GM19463 (cell line): Measurements from ENCODE around the gene DDA1.
A peak's percentile ranks its signal among the peaks of the same experiment; 100 is the strongest.
"Not testable (repeated sequence)": the region's sequence is repeated elsewhere in the genome, so short reads cannot be mapped to it uniquely, and the experiment has no call there.

Experiments
- ATAC-seq: cut with Tn5 transposase; IDR thresholded peaks from one replicate; pipeline ENCODE4 v1.9.1; 2021; ENCODE audit warnings: mild to moderate bottlenecking, moderate library complexity; ENCODE audit not compliant: unreplicated experiment

The DDA1 gene

DNA sequence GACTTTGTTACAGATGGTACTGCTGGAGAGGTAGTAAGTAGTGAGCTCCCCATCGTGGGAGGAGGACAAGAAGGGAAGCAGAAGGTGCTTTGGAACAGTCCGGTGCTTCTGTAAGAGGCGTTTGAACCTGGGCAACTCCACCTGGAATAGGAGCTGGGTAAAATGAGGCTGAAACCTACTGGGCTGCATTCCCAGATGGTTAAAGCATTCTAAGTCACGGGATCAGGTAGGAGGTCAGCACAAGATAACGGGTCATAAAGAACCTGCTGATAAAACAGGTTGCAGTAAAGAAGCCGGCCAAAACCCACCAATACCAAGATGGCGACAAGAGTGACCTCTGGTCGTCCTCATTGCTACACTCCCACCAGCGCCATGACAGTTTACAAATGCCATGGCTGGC is 22.6 kb upstream of the DDA1 start:
- no peak for ATAC-seq

DNA sequence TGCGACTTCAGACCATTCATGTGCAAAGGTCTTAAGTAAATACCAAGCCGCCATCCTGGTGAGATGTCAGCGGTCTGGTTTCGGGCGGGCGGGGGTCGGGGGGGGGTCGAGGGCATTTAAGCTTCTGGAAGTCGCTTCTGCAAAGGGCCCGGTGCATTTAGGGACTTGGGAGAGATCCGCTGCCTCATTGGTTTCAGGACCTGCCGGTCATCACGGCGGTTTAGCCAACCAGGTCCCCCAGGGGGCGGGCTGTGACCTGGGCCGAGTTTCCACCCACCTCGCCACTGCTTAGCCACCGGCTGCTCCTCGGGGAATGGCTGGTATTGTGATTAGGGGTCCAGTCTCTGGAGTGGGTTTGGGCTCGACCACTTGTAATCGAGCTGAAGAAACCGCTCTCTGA is 19.9 kb upstream of the DDA1 start:
- ATAC-seq, result no peak

DNA sequence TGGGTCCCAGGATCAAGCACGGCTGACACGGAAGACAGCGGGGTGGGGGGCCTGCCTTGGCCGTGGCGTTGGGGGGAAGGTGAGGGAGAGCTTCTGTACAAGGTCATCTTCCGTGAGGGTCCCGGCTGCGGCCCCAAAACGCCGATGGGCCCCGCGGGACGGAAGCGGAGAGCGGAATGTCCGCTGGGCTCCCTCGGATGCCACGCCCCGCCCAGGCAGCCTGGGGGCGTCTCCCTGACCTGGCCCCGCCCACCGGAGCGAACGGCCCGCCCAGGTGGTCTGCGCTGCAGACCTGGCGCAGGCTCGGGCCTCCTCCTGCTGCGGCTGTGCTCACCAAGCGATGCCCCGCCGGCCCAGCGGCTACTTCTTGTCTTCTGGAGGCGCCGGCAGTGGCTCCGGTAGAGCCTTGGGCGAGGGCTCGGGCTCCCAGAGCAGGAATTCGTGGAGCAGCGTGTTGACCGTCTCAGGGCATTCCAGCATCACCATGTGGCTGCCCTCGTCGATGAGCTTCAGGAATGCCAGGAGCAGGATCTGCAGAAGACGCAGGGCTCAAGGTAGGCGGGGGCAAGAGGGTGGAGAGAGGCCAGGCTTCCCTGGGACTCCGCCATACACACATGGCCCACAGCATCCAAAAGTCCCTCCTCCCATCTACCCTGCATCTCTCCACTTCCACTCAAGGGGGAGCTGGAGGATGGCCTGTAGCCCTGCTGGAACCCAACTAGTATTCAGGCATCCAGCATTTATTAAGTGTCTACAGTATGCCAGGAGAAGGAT is 16.9 kb upstream of the DDA1 start:
- peak; percentile 84 for ATAC-seq

DNA sequence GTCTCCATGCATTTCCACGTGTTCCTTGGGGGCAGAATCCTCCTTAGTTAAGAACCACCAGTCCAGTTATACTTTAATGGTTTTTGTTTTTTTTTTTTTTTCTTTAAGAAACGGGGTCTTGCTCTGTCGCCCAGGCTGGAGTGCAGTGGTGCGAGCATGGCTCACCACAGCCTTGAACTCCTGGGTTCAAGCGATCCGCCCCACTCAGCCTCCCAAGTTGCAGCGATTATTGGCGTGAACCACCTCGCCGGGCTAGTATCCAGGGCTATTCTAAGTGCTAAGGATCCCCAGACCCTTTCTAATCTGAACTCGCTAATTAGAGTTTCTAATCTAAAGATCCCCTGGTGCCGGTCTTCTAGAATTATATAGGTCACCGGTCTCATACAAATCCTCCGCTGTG is 15.8 kb upstream of the DDA1 start:
- no peak for ATAC-seq

DNA sequence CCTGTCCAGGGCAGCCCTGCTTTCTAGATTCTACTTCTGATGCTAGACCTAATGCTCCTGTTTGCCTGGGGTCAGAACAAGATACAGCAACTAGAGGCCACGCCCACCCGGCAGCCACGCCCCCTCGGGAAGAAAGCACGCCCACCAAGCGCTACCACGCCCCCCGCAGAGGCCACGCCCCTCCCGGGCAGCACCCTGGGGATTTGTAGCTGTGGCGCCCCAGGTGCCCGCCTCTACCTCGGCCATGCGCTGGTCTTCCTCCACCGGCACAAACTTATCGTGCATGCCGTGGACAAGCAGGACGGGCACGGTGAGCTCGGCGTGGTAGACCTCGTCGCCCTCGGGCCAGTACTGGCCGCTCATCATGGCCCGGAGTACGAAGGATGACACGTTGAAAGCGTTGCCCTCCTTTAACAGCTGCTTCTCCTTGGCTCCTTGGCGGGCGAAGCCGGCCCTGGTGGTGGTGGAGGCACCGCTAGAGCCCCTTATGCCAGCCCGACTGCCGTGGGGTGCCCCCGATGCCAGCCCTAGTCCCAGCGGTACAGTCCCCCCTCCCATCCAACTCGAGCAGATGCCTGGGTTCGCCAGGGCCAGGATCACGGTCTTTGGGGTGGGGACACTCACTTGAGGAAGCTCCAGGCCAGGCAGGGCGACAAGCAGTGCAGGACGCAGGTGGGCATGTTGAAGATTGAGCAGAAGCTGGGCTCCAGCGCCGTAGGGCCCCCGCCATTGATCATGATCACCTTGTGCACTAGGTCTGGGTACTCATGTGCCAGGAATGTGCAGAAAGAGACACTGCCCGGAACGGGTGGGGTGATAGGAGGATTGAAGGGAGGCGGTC is 15.1 kb upstream of the DDA1 start:
- no peak for ATAC-seq

DNA sequence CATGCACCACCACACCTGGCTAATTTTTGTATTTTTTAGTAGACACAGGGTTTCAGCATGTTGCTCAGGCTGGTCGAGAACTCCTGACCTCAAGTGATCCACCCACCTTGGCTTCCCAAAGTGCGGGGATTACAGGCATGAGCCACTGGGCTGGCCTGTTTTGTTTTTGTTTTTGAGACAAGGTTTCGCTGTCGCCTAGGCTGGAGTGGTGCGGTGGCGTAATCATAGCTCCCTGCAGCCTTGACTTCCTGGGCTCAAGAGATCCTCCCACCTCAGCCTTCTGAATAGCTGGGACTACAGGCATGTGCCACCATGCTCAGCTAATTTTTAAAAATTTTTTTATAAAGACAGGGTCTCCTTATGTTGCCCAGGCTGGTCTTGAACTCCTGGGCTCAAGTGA is 13.8 kb upstream of the DDA1 start:
- ATAC-seq, result not testable (repeated sequence)

DNA sequence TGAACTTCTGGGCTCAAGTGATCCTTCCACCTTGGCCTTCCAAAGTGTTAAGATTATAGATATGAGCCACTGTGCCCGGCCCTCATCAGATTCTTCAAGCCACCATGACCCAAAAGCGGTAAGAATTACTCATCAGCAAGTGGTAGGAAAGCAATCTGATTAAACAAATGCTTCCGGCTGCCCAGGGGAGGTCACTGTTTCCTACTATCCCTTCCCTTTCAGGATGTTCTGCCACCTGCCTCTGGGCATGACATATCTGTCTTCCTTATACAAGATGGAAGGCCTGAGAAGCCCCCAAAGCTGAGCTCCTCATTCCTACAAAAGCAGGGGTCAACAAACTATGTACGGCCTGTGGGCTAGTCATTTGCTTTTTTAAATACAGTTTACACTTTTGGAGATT is 13.1 kb upstream of the DDA1 start:
- no peak for ATAC-seq

DNA sequence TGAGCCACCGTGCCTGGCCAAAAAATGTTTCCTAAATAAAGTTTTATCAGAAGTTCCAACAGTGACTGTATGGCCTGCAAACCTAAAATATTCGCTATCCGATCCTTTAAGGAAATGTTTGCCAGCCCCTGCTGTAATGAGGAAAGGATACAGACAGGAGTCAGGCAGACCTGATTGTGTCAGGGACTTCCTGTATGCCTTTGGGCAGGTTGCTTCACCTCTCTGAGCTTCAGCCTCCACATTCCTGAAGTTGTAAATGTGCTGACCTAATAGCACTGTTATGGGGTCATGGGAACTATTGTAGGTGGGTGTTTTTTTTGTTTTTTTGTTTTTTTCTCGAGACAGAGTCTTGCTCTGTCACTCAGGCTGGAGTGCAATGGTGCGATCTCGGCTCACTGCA is 12.4 kb upstream of the DDA1 start:
- ATAC-seq, result no peak

DNA sequence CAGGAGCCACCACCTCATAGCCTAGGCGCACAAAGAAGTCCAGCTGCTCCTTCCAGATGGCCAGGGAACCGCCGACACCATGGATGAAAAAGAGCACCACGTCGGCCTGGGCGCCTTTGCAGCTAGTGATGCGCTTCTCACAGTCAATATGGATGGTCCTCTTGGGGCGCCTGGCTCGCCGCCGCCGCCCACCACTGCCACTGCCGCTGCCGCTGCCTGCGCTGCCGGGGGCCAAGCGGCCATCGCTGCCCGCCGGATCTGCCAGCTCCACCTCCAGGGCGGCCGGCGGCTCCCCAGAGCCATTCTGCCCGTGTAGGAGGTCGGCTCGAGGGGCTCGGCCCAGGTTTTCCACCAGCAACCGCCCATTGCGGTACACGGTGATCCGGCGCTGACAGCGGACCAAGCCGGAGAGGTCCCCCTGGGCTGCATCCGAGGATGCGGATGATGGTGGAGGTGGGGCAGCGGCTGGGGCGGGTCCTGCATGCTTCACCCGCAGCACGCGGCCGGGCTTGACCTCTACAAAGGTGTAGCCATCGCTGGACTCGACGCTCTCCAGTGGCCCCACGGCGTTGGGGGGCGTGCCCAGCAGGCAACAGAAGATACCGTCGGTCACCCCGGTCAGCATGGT is 8.3 kb upstream of the DDA1 start:
- no peak for ATAC-seq

DNA sequence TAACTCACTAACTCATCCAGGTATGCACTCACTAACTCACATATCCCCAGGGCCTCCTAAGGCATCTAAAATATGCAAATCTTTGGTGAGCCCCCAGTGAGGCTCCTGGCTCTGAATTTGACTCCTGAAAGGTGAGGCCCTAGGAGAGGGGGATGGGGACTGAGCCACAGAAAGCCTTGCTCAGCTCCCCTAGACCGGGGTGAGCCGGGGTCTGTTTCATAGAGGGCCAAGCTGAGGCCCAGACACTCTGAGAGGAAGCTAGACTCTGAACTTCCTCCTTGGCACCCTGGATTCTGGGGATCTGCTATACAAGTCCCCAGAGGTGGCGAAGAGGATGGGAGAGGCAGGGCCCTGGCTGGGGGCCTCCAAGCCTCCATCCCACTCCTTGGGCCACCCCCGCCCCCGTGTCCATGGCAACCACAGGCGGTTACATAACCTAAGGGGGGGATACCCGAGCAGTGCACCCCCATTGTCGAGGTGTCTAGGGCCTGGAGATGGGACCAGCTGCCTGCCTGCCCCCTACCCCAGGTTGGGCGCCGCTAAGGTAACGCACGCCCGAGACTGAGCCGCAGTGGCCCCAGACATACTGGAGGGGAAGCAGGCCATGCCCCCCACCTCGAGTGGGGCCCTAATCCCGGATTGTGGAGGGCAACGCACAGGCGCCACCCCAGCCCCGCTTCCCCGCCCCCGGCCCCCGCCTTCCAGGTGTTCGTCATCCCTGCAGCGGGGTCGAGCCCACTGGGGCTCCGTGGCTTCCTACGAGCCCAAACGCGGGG is 6.8 kb upstream of the DDA1 start:
- no peak for ATAC-seq

DNA sequence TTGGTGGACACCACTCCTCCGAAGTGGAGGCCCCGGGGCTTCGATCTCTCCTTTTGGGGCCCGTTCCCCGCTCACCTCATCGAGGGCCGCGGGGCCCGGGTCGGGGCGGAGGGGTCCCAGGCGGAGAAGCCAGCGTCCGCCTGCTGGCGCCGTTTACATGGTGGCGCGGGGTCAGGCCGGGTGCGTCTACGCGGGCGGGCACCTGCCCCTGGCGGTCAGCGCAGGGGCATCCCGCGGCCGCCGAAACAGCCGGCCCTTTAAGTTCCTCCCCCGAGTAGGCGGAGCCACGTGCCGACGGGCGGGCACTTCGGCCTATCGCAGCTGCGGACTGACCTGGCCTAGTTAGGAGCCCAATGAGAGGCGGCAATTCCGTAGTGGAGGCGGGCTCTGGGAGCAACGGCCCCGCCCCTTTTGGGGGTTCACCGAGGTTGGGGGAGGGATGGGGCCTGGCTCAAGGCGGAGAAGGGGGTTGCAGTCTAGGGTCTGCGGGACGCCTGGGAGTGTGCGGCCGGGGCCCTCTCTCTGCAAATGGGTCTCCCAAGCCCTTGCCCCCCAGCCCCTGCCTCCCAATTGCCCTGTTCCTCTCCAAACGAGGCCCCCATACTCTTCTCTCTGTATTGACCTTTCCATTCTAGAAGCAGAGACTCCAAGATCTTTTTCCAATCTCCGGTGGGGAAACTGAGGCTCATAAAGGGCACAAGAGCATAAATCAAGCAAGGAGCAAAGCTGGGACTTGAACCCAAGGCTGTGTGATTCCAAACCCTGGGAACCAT is 6.0 kb upstream of the DDA1 start, which contains the start of gene ABHD8:
ABHD8 (minus strand) TSS at position 259 of the 773 bp plus-strand sequence. CDS start 1,809 bp downstream, outside the sequence.
- peak; percentile 60 for ATAC-seq

DNA sequence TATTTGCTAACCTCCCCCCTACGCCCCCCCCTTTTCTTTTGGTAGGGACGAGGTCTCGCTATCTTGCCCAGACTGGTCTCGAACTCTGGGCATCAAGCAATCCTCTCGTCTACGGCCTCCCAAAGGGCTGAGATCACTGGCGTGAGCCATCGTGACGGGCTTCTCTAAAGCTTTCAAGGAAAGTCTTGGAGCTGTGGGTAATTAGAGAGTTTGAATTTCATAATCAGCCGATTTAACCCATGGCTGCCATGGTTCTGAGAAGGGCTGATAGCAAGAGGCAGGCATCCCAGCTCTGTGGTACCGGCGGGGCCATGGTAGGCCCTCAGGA is 5.5 kb upstream of the DDA1 start:
- no peak for ATAC-seq

DNA sequence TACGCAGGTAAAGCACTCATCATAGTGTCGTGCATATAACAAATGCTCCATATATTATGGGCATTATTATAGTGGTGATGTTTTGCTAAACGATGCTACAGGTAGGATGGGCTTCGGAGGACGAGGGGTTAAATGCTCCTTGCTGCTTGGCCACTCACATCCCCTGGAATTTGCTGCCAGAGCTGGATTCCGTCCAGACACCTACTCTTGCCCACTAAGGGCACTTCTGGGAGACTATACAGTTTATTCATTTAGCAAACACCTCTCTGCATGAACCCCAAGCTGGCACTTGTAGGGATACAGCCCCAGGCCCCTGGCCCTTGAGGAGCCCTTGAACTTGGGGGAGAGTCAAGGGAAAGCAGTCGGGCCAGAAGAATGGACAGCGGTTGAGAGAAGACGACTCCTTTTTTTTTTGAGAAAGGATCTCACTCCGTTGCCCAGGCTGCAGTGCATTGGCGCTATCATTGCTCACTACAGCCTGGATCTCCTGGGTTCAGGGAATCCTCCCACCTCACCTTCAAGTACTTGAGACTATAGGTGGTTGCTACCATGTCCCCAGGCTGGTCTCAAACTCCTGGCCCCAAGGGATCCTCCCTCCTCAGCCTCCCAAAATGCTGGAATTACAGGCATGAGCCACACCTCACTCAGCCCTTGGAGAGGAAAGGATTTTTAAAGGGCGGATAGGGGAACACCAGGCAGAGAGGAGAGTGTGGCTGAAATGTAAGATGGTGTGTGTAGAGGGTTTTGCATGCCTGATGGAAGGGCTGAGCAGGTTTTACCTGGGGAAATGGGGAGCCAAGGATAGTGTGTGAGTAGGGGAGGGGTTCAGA is 4.8 kb upstream of the DDA1 start:
- ATAC-seq, result no peak

DNA sequence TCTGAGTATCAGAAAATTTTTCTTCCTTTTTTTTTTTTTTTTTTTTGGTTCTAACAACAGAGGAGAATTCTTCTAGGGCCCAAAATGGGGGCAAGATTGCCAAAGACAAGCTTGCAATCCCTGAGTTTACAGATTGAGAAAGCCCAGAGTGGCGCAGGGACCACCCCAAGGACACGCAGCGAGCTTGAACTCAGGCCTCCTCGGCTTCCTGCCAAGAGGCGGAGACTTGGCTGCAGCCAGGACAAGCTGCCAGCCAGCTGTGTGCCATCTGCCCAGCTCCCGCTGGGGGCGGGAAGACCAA is 4.2 kb upstream of the DDA1 start:
- no peak for ATAC-seq

DNA sequence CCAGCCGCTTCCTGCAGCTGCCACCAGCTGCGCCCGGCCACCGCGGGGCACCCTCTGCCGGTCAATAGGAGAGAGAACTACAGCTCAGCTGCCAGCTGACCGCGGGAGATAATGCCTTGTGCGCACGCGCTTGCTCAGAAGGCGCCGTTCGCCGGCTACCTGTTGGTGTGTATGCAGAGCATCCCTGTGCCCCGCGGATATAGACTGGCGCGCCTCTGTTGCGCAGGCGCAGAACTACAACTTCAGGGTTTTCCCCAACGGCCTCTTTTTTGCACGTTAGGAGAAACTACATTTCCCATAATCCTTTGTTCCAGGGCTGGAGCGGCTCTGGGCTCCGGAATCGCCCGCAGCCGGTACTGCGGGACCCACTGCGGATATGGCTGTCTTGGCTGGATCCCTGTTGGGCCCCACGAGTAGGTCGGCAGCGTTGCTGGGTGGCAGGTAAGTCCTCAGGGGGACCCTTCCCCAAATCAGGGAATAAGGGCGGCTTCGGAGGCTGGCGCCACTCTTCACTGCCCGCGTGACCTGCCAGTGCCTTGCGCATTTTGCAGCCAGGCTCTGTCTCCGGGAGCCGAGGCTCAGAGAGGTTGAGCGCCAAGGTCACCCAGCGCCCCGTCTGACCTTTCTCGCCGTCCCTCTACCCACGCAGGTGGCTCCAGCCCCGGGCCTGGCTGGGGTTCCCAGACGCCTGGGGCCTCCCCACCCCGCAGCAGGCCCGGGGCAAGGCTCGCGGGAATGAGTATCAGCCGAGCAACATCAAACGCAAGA is 3.7 kb upstream of the DDA1 start, which contains the start of gene MRPL34:
MRPL34 (plus strand) TSS at position 356 of the 768 bp plus-strand sequence; CDS start at position 377, 21 bp downstream.
- peak; percentile 58 for ATAC-seq

DNA sequence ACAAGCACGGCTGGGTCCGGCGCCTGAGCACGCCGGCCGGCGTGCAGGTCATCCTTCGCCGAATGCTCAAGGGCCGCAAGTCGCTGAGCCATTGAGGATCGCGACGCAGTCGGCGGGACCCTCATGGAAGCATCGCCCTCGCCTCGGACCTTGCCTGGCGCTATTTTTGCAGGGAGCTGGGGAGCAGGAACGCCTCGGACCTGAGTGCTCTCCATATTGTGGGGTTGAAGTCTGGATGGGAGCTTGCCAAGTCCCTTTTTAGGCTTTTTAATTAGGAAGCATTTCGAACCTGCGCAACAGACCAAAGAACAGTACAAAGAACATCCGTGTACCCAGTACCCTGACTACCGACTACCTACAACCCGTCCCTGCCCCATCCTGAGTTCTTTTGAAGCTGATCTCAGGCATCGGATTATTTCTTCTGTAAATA is 3.1 kb upstream of the DDA1 start:
- no peak for ATAC-seq

DNA sequence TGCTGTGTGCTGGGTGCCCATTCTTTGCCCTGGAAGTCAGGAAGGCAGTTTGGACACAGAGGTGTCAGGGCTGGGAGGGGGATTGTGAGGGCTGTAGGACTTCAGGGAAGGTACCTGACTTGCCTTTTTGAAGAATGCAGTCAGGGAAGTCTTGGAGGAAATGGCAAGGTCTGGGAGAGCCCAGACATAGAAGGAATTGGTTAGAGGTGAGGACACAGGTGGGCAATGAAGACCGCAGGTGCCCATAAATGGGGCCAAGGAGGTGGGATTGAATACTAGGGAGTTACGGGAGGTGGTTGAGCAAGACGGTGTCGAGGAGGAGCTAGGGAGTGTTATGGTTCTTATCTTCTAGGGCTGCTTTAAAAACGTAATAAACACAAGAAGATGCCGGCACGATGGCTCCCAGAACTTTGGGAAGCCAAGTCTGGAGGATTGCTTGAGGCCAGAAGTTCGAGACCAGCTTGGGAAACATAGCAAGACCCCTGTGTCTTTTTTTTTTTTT is 1.4 kb upstream of the DDA1 start:
- ATAC-seq, result no peak

DNA sequence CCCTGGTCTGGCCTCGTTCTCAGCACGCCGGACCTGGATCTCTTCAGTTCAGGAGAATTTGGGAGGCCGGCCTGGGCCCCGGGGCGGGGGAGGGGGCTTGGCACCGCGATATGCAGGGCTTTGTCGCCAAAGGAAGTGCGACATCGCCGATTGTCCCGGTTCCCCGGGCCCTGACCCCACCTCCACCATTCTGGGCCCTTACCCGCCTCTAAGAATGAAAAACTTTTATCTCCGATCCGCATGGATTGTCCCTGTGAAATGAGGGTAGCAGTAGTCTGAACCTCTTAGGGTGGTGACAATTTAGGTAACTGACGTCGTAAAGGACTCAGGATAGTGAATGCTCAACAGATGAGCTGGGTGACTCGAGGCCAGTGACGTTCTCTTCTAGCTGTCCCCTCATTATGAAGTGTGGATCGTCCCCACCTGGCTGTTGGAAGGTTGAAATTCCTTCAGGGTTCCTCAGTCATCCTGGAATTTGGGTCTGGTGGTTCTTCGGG is 650 bp downstream of the DDA1 start:
- ATAC-seq, result no peak
